HG03060 (cell line): Measurements from ENCODE around the gene ARHGAP28.
"Not testable (repeated sequence)": the region's sequence is repeated elsewhere in the genome, so short reads cannot be mapped to it uniquely, and the experiment has no call there.

Source experiments
- ATAC-seq: cut with Tn5 transposase; IDR thresholded peaks from one replicate; pipeline ENCODE4 v1.9.1; 2021; ENCODE audit warnings: low read depth, moderate number of reproducible peaks; ENCODE audit not compliant: unreplicated experiment

The ARHGAP28 gene

DNA sequence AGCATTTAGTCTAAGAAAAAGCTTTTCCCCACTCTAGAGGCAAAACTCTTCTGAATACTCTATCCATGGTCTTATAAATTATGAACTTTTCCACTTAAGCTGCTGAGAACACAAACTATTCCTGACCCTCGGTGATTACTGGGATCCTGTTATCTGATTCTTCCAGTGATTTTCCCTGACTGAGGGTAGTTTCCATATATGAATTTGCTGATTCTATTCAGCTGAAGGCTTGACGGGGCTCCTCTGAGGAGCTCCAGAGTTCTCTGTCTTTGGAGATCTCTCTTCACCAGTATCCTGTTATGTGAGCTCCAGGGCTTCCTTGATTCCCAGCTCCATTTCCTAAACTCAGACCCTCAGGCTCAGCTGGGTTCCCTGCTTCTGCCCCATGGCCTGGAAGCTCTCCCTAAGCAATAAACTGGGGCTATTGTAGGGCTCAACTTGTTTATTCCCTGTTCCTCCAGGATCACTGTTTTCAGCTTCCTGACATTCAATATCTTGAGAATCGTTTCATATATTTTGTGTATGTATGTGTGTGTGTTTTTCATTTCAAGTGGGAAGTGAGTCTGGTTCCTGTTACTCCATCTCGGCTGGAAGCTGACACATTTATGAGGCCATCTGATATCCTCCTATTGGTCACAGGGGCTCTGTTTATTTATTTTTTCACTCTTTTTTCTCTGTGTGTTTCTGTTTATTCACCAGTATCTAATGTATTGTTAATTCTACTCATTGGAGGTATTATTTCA, 78.2 kb downstream of the ARHGAP28 start:
- no peak for ATAC-seq

DNA sequence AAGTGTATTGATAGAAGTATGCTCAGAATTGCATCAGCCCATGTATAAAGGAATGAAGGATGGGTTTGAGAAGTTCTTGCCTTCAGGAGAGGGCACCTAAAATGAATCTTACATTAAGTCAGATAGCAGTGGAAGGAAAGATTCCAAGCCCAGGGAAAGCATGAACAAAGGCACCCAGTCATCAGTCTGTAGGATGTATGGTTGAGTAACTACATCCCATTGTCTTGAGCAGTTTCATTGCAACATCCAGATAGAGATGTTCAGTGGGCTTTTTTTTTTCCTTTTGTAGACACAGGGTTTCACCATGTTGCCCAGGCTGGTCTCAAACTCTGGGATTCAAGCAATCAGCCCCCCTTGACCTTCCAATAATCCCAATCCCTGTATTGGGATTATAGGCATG, 80.7 kb downstream of the ARHGAP28 start:
- no peak for ATAC-seq

- ATAC-seq = no peak
These were observed 82.3 kb downstream of the ARHGAP28 start for GRCh38 chr18:6811816-6812215.

DNA sequence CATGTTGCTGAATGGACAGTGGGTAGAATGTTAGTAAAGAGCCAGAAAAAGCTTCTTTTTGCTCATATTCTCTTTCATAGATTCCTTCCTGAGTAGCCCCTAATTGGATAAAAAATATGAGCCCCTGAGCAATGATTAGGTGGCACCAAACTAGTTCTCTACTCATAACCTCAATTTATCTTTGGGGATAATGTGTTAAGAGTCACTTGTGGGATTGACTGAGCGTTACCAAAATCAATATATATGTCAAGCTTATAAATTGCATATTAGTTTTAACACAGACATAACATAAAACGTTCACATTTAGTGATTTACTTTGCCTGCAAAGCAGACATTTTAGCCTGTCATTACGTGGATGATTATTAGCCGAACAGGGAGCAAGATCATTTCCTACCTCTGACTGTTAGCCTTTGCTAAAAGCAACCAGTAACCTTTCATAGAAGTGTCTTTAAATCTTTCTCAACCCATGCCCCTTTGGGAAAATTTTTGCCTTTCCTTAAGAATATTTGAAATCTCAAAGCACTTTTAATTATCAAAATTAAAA, 85.4 kb downstream of the ARHGAP28 start:
- ATAC-seq = no peak

DNA sequence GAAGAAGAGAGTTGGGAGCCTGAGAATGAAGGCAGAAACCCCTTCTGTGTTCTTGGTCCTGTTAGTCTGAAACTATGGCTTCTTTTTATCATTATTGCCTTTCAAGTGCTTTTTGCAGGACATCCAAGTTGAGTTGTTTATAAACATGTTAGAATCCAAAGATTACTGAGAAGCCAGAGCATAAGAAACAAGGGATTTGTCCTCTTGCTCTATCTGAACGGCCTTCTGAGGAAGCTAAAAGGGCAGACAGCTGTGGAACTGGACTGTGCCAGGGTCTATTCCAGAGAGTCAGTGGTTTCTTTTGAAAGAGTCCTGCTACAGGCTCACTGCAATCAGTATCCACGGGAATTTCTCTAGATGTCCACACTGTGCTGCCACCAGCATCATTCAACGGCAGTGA, 86.6 kb downstream of the ARHGAP28 start:
- no peak for ATAC-seq

DNA sequence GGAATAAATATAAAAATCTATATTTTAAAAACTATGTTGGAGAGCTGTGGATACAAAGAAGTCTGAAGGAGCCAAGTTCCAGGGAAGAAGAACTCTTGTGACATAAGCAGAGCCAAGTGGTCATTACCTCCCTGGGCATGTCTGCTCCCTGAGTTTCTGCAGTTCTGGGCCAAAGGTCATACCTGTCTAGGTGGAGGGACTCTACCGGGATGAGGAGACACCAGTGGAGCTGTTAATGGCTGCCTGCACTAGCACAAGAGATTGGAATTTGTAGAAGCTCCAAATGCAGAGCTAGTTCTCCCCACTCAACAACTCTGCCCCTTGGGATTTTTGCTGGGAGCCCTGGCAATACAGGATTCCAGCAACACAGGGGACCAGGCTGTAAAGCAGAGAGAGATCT, 89.8 kb downstream of the ARHGAP28 start:
- ATAC-seq = no peak

GRCh38 chr18:6820314-6820713, 90.8 kb downstream of the ARHGAP28 start:
- ATAC-seq = no peak

DNA sequence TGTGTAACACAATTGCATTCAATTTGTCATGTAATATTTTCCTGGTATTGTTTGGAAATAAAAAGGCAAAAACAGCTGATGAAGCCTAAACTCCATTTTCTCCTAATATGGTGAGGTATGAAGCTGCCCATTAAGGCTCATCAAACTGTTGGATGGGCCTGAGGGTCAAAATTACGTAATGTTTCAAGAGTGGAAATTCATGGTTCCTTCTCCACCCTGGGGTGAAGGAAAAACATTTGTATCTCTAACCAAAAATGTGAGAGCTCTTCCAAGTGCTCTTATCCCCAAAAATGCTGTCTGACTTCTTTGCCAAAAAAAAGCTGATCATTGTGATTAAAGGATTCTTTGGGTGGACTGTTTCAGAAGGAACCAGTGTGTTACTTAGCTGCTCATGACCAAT, 91.8 kb downstream of the ARHGAP28 start:
- ATAC-seq = no peak

GRCh38 chr18:6827161-6827560, 97.6 kb downstream of the ARHGAP28 start:
- not testable (repeated sequence) for ATAC-seq

GRCh38 chr18:6827566-6827965, 98.0 kb downstream of the ARHGAP28 start:
- ATAC-seq = not testable (repeated sequence)

- ATAC-seq = no peak
These were observed 101.4 kb downstream of the ARHGAP28 start for GRCh38 chr18:6830916-6831315.

DNA sequence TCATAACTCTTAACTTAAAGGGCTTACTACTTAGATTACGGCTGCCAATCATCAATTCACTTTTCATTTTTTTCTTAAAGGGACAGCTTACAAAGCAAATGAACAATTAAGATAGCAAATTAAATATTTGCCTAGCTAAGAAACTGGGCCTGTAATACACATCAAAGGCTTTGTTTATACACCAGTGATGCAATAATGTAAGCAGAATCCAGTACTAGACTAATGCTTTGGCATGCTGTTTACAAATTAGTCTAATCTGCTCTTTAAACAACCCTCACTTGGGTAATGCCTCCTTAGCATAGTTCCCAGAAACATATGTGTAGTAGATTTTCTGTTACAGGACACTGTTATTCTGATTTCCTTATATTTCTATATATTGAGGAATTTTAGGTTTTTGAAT, 105.8 kb downstream of the ARHGAP28 start:
- no peak for ATAC-seq

DNA sequence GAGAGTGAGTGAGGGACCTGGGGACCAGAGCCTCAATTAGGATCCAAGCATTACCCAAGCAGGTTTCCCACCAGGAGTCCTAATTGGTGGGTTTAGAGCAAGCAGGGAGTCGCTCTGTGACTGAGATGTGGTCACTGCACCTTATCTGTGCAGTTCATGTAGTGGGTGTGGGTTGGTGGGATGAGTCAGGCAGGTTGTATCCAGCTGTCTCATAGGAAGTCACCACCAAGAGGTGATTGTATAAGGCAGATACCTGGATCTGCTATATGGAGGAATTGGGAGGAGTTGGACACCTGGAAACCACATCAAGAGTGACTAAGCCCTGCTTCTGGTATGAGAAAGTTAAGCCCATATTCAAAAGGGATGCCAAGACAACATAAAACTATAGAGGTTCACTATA, 106.8 kb downstream of the ARHGAP28 start:
- no peak for ATAC-seq

GRCh38 chr18:6837904-6838303, 108.4 kb downstream of the ARHGAP28 start:
- no peak for ATAC-seq

DNA sequence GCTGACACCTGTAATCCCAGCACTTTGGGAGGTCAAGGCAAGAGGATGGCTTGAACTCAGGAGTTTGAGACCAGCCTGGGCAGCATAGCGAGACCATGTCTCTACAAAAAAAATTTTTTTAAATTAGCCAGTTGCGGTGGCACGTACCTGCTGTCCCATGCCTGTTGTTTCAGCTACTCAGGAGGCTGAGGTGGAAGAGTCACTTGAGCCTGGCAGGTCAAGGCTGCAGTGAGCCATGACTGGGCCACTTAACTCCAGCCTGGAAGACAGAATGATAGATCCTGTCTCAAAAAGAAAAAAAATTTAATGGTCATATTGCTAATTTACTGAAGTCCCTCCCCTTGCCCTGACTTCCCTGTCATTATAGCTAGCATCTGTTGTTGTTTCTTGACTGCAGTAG, 112.6 kb downstream of the ARHGAP28 start:
- ATAC-seq = no peak

DNA sequence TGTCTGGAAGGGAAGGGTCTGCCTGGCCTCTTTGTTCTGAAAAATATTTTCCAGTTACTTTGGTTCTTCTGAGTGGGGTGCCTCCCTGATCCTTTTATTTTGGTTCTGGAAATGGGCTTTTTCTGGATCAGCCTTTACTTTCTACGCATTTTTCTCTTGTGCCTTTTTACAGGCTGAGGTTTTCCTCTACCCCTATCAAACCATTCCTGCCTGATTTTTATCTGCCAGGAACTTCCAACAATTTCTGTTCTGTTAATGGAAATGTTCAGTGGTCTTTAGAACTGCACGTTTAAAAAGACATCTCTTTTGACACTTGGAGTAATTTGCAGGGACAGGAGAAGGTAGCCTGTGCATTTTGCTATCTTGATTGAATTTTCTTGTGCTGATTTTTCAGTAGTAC, 113.8 kb downstream of the ARHGAP28 start:
- no peak for ATAC-seq

DNA sequence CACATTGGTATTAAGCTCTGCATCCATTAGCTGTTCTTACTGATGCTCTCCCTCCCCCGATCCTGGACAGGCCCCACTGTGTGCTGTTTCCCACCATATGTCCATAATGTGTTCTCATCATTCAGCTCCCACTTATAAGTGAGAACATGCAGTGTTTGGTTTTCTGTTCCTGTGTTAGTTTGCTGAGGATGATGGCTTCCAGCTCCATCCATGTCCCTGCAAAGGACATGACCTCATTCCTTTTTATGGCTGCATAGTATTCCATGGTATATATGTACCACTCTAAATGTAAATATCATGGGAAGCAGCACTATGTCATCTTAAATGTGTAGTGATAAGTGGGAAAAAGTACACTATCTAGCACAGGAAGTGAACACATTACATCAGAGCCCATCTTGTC, 116.0 kb downstream of the ARHGAP28 start:
- not testable (repeated sequence) for ATAC-seq

DNA sequence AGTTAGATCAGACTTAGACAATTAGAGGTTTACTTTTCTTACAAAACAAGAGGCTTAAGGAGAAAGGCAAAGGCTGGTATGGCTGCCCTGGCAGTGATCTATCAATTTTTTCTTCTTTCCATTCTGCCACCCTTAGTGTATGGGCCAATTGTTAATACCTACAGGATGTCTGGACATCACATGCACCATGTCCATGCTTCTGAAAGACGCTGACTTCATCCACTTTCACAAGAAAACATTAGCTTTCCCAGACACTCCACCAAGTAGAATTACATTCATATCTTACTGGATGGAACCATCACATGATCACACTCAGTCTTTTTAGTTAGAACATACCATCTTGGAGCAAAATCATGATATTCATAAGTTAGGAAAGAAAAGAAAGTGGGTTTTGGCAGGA, 120.9 kb downstream of the ARHGAP28 start:
- ATAC-seq = no peak

DNA sequence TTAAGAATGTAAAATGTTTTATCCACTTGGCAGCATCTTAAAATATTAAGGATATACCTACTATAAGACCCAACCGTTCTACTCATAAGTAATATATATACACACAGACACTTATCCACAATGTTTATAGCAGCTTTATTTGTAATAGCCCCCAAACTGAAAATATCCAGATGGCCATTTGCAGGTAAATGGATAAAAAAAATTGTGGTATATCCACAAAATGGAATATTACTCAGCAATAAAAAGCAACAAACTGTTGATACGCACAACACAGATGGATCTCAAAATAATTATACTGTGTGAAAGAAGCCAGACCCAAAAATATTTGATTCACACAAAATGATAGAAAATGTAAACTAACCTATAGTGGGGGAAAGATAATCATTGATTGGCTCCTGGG, 122.0 kb downstream of the ARHGAP28 start:
- ATAC-seq = no peak

DNA sequence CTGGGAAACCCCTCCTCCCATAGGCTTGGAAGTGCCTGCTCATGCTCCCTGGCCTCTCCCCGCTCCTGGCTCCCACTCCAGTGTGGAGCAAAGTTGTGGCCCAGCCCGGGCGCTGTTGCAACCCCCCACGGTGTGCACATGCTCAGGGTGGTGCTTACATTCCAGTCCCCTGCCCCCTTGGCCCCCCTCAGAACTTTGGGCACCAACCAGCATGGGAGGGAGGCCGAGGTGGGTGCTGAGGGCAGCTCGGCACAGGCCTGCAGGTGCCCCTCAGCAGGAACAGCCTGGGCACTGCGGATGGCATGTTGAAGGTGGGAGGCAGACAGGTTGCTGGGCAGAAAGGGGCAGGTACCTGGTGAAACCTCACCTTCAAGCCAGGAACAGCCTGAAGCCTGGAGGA, 125.3 kb downstream of the ARHGAP28 start:
- no peak for ATAC-seq

DNA sequence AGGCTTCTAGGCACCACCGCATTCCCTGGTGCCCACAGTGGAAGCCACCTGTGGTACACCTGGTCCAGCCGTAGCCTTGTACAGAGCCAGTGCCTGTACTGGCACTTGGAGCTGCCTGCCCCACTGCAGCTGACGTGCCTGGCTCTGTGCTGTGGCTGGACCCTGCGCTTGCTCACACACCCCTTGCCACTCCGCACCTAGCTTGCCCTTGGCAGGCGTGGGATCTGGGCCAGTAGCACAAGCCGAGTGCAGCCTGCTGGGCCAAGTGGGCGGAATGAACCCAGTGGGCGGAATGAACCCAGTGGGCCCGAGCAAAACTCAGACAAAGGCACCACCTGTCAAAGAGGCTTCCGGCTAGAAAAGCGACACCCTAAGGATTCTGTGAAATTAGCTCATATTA, 126.3 kb downstream of the ARHGAP28 start:
- ATAC-seq = no peak

- ATAC-seq = no peak
These were observed 127.8 kb downstream of the ARHGAP28 start for GRCh38 chr18:6857300-6857699.
